HS-5 (cell line): Measurements from ENCODE around the gene ZNF385B.
"Not testable (repeated sequence)": the region's sequence is repeated elsewhere in the genome, so short reads cannot be mapped to it uniquely, and the experiment has no call there.

ENCODE experiments used
- DNase-seq: peaks from one replicate; pipeline ENCODE4 v3.0.0-alpha.2; 2012; ENCODE audit warnings: low read depth

ZNF385B gene

DNA sequence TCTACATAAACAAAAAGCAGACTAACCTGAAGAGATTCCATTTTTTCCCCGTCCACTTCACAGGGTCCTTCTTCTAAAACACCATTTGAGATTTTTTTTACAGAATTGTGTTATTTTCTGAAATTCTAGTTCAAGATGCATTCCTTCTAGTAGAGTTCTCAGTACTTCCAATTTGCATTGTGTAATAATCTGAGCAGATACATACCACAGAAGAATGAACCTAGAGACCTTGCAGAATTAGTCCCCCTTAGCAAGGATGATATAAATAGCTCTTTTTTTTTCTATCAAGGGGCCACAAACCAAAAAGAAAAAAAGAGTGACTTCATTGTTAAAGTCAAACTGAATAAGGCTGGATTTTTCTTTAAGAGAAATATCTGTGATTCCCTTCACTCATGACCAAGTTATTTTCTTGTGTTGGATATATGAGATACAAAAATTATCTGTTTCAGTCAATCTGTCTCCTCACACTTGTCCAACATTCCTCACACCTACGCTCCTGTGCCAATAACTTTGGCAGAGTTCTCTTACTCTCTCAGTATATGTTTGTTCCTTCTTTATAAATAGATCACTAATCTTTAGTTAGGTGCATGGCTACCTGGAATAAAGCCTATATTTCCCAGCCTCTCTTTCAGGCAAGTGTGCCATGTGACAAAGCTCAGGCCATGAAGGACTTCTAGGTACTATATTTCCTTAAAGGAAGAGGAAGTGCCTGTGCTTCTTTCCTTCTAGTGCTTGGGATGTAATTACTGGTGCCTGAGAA is 183.5 kb downstream of the ZNF385B start:
- no peak for DNase-seq

DNA sequence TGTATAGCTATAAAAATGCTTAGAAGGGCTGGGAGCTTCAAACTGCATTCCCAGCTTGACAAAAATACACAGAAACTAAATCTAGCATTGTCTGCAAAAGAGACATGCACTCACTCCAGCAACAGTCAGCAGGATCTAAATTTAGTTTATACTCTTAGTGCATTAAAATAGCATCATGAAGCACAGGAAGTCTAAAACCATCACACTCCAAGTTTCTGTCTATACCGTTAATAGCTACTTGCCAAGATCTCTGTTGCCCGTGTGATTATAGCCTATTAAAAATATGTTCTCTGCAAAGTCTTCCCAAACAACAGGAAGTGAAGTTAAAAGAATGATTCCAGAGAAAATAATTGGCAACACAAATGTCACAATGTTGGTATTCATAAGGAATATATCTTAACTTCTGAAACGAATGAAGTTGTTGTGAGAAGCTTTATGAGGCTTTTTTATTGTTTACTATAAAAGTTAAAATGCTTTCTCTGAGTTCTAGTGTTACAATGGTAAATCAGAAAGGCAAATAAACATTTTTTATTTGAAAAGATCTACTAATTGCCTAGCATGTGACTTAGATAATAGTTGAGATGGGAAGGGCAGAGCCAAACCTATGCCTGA is 184.2 kb downstream of the ZNF385B start:
- no peak for DNase-seq

GRCh38 chr2:179675435-179675834 is 186.0 kb downstream of the ZNF385B start:
- no peak for DNase-seq

DNA sequence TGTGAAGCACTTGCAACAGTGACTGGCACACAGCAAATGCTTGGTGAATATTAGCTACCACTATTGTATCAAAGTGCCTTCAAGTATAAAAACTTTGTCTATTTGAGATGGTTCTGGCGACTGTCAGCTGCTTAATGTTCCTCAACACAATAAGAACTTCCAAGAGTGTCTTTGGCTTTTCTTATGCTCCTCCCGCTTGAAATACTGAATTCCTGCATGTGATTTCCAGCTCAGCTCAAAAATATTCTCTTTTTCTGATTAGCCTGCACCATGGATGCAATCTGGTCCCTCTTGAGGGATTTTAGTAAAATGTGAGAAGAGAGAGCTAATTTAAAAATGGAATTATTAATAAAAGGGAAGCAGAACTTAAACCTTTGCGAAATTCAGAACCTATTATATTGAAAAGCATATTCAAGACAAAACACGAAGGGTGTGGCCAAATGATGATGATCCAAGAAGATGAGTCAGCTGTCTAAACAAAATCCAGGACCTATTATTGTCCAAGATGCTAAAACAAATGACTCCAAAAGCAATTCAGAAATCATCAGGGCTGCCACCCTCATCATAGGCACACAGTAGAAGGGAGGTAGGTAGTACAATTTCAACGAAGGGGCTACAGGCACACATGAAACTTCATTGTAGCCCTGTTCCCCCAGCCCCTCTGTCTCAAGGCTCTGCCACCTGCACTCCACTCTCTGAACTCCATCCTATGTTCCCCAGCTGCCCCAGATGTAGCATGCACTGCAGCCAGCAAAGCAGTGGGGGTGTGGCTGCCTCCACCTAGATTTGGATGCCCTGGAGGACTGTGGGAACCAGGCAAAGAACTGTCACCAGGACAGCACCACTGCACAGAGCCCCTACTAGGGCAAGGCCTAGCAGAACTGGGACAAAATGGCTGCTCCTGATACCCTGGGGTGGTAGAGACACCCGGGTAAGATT is 190.1 kb downstream of the ZNF385B start:
- no peak for DNase-seq

DNA sequence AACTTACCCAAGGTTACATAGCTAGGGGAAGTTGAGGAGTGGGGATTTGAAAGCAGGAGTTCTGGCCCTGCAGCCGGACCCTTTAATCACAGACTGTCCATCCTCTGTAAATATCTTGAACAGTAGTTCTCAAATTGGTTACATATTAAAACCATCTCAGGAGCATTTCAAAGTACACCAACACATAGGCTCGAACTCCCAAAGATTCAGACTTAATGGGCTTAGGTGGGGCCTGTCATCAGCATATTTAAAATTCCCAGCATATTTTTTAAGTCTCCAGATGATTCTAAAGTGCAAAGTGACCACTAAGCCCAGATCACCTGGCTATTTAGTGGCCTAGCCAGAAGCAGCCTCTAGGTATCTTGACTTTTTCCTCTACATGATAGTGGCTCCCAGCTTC is 192.2 kb downstream of the ZNF385B start:
- DNase-seq: no peak

GRCh38 chr2:179664972-179665812 is 196.2 kb downstream of the ZNF385B start:
- no peak for DNase-seq

DNA sequence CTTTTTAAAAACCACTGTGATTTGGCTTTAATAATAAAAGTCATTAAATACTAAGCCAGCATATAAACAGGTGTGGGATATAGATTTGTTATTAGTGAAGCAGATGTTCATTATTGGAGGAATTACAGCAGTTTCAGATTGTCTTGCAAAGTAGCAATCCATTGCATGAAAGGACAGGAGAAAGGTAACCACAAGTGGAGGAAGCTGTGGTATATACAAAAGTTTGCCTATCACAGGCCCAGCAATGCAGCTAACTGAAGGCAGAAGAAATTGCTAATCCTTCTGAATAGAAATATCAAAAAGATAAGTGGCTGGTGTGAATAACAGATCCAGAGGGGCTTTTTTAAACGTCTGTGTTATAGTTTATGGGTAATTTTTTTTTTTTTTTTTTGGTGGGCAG is 199.4 kb downstream of the ZNF385B start:
- no peak for DNase-seq

DNA sequence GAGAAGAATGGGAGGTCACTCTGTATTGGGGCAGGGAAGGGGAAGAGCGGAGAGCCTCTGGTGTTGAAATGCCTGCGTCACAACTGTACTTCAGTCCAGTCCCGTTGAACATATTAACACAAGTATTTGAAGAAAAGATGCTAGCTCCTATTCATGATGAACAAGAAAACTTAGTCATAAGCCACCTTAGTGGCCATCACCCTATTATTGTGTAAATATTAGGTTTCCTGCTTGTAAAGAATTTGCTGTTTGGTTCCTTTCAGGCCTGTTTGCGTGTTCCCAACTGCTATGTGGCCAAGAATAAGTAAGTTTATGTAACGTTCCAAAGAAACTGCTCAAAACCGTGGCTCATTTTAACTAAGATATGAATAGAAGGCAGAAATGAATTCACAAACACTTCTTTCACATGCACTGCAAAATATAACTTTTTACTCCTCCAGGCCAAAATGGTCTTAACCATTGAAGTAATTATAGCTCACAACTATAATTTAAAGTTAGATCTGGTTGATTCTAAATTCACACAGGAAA is 204.3 kb downstream of the ZNF385B start:
- DNase-seq: no peak

- peak; percentile 52 for DNase-seq
These were observed 205.8 kb downstream of the ZNF385B start for GRCh38 chr2:179655627-179656026.

- no peak for DNase-seq
These were observed 206.6 kb downstream of the ZNF385B start for GRCh38 chr2:179654806-179655205.

- DNase-seq: no peak
These were observed 209.1 kb downstream of the ZNF385B start for GRCh38 chr2:179652296-179652695.

- no peak for DNase-seq
These were observed 211.0 kb downstream of the ZNF385B start for GRCh38 chr2:179650420-179650819.

DNA sequence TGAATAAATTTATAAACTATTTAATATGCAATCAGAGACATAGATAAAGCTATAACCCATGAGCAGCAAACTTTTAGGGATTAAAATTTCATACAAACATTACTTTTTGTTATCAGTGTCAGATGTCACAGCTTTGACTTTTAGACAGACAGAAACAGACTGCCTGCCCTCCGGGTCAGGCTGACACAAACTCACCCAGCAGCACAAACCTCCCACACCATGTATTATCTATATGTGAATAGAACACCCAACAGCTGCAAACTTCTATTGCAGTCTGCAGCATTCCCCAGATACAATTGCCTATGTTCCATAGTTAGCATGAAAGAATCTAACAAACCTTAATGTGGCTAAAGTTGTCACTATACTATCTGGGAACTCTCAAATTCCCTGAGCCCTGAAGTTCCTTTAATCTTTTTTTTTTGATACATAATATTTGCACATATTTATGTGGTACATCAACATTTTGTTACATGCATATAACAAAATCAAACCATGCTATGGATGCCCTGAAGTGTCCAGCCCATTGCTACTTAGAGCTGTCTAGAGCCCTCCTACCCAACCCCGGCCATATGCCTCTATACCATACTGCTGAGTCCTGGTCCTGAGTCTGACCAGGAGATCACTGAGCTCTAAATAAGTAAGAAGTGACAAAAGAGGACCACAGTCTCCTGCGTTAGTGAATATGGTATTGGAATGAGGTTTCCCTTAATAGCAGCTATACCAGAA is 214.4 kb downstream of the ZNF385B start:
- no peak for DNase-seq

- no peak for DNase-seq
These were observed 215.1 kb downstream of the ZNF385B start for GRCh38 chr2:179646173-179646769.

GRCh38 chr2:179645047-179645446 is 216.4 kb downstream of the ZNF385B start:
- no peak for DNase-seq

DNA sequence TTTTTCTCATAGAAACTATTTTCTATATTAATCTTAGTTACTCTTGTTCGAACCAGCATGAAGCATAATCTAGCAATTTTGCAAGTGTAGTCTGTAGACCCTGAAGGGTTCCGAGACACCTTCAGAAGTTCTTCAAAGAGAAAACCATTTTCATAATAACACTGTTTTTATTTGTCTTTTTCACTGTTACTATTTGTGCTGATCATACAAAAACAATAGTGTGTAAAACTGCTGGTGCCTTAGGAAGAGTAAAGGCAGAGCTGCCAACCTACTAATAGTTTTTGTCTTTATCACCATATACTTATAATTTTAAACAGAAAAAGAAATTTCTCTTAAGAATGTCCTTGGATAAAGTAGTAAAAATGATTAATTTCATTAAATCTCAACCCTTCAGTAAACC is 218.9 kb downstream of the ZNF385B start:
- no peak for DNase-seq

DNA sequence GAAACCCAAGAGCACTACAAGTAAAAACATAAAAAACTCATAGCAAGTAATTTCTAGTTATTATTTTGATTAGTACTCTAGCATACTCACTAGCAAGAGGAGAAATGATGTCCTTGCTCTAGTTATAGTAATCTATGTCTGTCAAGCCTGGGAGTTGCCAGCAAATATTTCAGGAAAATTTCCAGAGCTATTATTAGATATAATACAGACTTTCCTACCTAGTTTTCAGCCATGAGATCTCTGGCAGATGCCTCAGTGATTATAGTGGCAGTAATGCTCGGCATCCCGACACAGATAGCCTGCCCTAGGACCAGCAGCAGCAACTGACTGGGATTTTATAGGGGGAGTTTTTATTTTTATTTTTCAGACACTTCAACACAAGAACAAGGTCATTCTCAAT is 224.4 kb downstream of the ZNF385B start:
- DNase-seq: no peak

GRCh38 chr2:179636100-179636980 is 225.1 kb downstream of the ZNF385B start:
- DNase-seq: no peak

DNA sequence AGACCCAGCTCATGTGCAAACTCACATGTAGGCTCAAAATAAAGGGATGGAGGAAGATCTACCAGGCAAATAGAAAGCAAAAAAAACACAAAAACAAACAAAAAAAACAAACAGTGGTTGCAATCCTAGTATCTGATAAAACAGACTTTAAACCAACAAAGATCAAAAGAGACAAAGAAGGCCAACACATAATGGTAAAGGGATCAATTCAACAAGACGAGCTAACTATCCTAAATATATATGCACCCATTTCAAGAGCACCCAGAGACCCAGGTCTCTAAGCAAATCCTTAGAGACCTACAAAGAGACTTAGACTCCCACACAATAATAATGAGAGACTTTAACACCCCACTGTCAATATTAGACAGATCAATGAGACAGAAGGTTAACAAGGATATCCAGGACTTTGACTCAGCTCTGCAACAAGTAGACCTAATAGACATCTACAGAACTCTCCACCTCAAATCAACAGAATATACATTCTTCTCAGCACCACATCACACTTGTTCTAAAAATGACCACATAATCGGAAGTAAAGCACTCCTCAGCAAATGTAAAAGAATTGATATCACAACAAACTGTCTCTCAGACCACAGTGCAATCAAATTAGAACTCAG is 229.5 kb downstream of the ZNF385B start:
- not testable (repeated sequence) for DNase-seq
